Prostate gland (tissue), 2 donors: ENCODE measurements around the gene ZNF277.

Experiments
- POLR2A ChIP-seq: fragments of 450-650 bp; IDR thresholded peaks from one replicate; pipeline ENCODE4 v1.6.1; 2016; ENCODE audit warnings: antibody characterized with exemption, mild to moderate bottlenecking
- POLR2AphosphoS5 ChIP-seq: sonication (generic); formaldehyde crosslinking; IDR thresholded peaks from one replicate; pipeline ENCODE4 v1.6.1; 2017; ENCODE audit warnings: antibody characterized with exemption
- TF ChIP-seq, protein P1 (sequence below), 4 experiments: fragments of 200-600 bp in 2 of 4; fragments of 450-650 bp in 2 of 4; sonication (generic) in 2 of 4; IDR thresholded peaks; 1 replicate in 3 of 4; 2 replicates in 1 of 4; pipeline ENCODE4 v1.5.1; 2016 to 2019; ENCODE audit warnings: antibody characterized with exemption in 4 of 4, mild to moderate bottlenecking in 2 of 4, moderate library complexity in 2 of 4

DNA sequence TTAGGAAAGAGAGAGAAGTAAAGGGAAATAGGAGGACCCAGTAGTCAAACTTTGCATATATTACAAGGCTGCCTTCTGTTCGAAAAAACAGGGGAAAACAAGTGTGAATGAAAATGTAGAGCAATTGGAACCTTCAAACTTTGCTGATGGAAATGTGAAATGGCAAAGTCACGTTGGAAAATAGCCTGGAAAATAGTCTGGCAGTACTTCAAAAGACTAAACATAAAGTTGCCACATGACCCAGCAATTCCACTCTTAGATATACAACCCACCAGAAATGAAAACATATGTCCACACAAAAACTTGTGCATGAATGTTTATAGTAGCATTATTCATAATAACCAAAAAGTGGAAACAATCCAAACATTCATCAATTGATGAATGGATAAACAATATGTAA lies 165.2 kb downstream of the ZNF277 start:
- TF ChIP-seq, protein P1, sequence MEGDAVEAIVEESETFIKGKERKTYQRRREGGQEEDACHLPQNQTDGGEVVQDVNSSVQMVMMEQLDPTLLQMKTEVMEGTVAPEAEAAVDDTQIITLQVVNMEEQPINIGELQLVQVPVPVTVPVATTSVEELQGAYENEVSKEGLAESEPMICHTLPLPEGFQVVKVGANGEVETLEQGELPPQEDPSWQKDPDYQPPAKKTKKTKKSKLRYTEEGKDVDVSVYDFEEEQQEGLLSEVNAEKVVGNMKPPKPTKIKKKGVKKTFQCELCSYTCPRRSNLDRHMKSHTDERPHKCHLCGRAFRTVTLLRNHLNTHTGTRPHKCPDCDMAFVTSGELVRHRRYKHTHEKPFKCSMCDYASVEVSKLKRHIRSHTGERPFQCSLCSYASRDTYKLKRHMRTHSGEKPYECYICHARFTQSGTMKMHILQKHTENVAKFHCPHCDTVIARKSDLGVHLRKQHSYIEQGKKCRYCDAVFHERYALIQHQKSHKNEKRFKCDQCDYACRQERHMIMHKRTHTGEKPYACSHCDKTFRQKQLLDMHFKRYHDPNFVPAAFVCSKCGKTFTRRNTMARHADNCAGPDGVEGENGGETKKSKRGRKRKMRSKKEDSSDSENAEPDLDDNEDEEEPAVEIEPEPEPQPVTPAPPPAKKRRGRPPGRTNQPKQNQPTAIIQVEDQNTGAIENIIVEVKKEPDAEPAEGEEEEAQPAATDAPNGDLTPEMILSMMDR (IDR thresholded peaks at IDR 0.05): no peak
- TF ChIP-seq POLR2A: no peak
- no peak for TF ChIP-seq POLR2AphosphoS5
